GM18907 (cell line): ENCODE measurements around the gene ARHGAP6.

Experiments
- ATAC-seq: cut with Tn5 transposase; IDR thresholded peaks from one replicate; pipeline ENCODE4 v1.9.1; 2021; ENCODE audit warnings: mild to moderate bottlenecking, moderate library complexity; ENCODE audit not compliant: unreplicated experiment

ARHGAP6 gene

GRCh38 chrX:11430271-11430670 is 235.4 kb downstream of the ARHGAP6 start:
- ATAC-seq = no peak

GRCh38 chrX:11429538-11430085 is 236.1 kb downstream of the ARHGAP6 start:
- no peak for ATAC-seq

DNA sequence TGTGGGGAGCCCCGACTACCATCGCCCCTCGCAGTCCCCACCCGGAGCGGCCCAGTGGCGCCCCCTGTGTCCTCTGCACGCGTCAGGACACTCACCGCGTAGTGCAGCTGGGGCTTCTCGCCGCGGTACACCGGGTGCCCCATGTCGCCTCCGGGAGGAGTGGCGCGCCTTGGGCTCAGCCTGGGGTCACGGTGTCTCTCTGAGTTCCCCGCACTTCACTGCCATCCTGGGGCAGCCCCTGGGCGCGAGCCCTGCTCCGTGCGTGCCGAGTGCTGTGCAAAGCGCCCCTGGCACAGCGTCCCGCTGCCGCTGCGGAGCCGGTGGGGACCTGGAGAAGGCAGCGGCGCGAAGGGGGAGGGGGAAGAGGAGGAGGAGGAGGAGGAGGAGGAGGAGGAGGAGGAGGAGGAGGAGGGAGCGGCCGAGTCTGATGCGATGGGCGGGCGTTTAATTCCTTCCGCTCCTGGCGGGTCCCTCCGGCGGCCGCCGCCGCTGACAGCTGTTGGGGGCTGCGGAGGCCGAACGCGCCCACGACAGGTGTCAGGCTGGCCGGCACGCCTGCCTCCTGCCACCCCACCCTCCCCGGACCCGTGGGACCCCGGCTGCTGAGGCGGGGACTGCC is 238.2 kb downstream of the ARHGAP6 start:
- ATAC-seq = no peak

DNA sequence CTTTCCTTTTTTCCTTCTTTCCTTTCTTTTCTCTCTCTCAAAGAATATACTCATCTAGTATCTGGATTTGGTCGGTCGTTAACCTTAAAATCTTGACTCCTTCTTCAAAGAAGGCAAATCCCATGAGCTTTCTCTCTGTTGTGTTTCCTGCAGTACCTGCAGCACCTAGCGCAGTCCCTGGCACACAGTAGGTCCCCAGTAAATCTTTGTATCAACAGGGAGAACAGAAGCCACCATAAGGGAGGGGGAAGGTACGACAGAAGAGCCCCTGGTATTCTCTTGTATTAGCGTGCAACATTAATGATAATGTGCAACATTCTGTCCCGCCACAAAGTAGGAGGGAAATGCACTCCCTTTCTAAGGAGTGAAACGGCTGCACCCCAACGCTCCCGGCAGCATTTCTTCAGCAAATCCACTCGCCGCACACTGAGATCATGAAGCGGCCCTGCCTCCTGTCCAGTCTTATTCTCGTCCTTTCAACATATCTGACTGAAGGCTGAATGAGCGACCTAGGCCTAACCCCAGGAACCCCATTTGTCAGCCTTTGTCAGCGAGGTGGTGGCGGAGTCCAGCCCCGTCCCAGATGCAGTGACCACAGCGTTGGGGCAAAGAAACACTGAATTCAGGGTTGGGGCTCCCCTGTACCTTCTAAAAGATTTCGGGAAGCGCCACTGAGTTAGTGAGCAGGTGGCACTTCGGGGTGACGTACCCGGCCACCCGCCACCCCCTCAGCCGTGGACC is 238.8 kb downstream of the ARHGAP6 start:
- ATAC-seq = no peak

DNA sequence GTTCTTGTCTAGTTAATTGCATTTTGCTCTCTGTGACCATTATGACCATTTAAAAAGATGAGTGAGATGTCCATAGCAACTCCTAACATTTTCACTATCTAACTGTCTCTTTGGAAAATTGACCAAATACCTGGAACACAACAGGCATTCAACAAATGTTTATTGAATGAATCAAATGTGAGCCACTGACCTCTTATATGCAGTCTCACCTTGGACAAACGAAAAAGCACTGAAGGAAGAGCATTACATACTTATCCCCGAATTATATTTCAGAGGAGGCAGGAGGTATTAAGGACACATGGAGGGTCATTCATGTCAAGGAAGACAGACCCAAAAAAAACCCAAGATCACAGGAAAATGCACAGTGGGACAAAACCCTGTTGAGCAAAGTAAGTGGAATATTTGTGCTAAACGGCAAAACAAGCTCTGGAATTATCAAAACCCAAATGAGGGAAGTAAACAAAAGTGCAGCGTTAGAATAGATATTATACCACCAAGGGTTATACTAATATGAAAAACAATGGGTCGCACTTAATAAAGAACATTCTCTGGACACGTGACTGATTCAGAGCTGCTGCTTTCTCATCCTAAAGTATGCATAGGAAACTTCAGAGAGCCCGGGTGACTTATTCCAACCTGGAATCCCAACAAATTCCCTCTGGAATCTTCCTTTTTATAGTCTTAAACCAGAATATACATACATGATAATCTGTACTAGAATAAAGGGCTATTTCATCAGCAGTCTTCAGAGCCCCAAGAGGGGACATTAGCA is 240.6 kb downstream of the ARHGAP6 start:
- ATAC-seq = no peak

GRCh38 chrX:11423949-11424348 is 241.8 kb downstream of the ARHGAP6 start:
- no peak for ATAC-seq

DNA sequence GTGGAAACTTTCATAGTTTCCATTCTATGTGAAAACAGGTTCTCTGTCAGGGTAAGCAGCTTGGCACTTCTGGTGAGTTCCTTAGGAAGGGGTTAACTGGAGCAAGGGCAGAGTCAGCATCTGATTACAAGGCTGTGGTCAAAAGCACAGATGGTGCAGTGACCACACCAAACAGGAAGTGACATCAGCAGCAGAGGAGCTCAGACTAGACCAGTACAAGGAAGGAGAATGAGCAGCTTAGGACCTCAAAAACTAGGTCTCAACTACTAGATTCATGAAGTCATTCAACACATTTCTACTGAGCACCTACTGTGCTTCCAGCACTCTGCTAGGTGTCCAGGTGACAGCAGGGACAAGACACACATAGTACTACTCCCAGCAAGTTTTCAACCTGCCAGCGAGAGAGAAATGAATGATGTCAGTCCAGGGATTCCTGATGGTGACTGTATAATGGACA is 242.3 kb downstream of the ARHGAP6 start:
- ATAC-seq = peak; percentile 91

- no peak for ATAC-seq
Measured at GRCh38 chrX:11422525-11422857, 243.2 kb downstream of the ARHGAP6 start.

DNA sequence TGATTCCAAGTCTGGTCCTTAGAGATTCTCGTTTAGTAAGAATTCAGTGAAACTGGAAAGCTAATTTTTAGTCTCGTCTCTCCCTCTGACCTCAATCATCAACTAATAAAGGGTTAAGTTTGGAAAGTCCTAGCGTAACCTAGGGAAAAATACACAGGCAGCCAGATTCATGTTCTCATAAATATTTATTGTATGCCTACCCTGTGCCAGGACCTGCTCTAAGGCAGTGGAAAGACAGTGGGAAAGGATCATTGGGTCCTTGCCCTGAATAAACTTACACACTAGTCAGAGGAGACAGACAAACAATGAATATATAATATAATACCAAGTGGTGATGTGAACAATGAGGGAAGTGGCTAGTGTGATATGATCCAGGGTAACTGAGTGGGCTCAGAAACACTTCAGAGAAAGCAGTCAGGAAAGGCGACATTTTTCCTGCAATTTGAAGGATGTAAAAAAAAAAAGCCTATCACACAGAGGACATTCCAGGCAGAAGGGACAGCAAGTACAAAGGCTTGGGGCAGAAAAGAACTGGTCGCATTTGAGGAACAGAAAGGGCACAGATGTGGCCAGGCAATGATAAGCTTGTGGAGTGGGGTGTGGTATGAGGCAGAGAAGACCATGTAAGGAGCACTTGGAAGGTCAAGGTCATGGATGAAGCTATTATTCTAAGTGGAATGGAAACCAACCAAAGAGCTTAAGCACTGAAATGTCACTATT is 243.8 kb downstream of the ARHGAP6 start:
- no peak for ATAC-seq

- ATAC-seq = no peak
Measured at GRCh38 chrX:11420851-11421250, 244.9 kb downstream of the ARHGAP6 start.

- ATAC-seq = no peak
Measured at GRCh38 chrX:11419102-11419501, 246.6 kb downstream of the ARHGAP6 start.

DNA sequence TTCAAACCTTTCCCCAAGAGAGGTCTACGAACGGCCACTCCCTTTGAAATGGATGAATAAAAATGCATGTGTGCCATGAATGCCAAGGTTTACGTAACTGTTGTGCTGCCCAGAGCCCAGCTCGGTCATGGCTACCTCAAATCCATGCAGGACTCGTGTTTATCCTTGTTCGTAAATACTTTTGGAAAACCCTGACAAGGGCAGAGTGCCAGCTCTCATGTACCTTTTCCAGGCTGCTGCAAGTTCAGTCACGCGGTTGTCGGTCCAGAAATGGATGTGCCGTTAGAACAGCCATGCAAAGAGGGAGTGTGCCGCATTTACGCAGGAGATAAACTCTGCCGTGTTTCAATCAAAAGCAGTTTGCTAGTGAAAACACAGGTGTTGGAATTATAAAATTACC is 249.1 kb downstream of the ARHGAP6 start:
- ATAC-seq = no peak

DNA sequence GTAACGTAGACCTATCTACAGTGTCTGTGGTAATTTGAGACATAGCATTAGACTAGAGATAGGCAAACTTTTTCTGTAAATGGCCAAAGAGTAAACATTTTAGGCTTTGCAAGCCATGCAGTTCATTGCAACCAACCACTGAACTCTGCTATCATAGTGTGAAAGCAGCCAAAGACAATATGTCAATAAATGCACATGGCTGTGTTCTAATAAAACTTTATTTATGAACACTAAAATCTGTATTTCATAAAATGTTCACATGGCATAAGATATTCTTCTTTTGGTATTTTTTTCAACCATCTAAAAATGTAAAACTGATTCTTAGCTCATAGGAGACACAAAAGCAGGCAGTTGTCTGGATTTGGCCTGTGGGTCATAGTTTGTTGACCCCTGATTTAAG is 251.6 kb downstream of the ARHGAP6 start:
- ATAC-seq = no peak

DNA sequence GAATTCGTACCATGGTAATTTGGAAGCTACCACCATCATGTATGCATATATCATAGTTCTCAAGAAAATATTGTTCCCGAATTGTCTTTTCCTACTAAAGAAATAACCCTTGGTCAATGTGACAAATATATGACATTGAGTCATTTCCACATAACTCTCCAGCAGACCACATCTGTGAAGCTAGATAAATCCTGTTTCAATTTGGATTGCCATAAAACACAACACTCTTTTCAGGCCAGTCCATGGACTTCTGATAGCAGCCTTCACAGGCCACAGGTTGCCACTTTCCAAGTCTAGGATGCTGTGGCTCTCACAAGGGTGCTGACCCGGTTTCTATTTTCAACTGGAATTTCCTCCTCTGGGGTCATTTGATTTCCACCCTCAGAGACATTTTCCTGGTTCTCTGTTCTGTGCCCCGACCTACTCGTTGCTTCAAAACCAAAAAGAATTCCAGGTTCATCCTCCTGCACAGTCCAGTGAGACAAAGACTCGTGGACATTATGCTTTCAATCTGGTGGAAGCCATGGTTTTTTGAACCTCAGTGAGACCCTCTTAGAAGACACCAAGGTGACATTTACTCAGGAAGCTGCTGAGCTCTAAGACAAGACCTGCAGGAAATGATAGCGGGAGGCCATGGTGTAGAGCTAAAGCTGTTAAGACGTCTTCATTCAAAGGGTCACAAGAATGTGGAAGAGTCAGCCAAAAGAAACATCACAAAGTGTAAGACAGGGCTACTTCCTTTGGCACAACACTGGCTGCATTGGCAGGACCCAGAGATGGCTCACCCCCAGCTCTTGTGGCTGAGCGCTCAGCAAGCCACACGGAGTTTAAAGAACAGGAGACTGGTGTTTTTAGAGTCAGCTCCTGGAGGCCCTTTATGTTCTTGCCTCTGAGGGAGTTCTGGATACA is 252.8 kb downstream of the ARHGAP6 start:
- ATAC-seq = no peak

DNA sequence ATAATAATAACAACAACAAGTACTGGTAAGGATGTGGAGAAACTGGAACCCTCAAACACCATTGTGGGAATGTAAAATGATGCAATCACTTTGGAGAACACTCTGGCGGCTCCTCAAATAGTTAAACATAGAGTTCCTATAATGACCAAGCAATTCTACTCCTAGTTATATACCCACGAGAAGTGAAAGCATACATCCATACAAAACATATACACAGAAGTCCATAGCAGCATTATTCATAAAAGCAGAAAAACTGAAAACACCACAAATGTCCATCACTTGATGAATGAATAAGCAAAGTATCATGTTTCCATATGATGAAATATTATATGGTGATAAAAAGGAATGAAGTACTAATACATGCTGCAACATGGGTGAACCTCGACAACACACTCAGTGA is 255.8 kb downstream of the ARHGAP6 start:
- no peak for ATAC-seq

- no peak for ATAC-seq
Measured at GRCh38 chrX:11408783-11409182, 256.9 kb downstream of the ARHGAP6 start.

DNA sequence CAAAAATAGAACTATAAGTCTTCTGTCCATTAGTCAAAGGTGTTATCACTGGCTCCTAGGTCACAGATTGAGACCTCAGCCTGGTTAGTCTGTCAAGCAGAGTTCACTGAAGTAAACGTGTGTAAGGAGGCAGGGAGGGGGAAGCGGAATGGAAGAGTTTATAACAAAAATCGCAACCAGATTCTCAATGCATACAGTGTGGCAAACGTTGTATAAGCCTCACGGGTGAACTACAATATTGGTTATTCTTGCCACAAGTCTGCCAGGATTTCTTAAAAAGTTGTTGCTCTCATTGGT is 257.7 kb downstream of the ARHGAP6 start:
- no peak for ATAC-seq

DNA sequence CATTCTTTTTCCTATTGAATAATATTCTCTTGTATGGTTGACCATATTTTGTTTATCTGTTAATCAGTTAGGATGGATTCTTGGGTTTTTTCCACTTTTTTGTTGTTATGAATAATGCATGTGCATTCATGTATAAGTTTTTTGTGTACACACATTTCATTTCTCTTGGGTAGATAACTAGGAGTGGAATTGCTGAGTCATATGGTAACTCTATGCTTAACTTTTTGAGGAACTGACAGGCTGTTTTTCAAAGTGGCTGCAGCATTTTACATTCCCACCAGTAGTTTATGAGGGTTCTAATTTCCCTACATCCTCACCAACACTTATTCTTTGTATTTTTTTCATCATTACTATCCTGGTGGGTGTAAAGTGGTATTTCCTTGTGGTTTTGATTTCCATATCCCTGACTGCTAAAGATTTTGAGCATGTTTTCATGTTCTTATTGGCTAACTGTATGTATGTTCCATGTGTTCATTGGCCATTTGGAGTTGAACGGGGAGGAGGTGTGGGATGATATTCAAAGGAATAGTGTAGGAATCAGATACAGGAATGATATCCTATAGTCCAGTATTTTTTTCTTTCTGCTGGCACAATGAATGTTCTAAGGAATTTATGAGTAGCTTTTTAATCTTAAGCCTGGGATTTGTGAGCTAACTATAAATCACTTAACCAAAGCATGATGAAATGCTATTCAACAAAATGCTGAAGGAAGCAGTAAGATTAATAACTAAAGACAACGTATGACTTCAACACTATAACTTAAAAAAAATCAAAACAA is 258.2 kb downstream of the ARHGAP6 start:
- ATAC-seq = no peak

GRCh38 chrX:11406109-11406765 is 259.5 kb downstream of the ARHGAP6 start:
- ATAC-seq = no peak
